PFSK-1 (cell line): ENCODE data around the gene C5AR2.

Experiments used
- POLR2AphosphoS5 ChIP-seq: IDR thresholded peaks from 2 replicates; pipeline ENCODE4 v1.6.1; 2012; ENCODE audit warnings: low read depth, mild to moderate bottlenecking, control low read depth, low read length, moderate library complexity
- TF ChIP-seq, protein P1 (sequence below), 2 experiments: IDR thresholded peaks; 2 replicates each; pipeline versions ENCODE4 v1.6.1 to v1.8.0; 2011 to 2012; ENCODE audit warnings: low read depth in 2 of 2, low read length in 2 of 2, control low read depth in 1 of 2, inconsistent platforms in 1 of 2, mild to moderate bottlenecking in 1 of 2, moderate library complexity in 1 of 2; ENCODE audit not compliant: insufficient read depth in 1 of 2

DNA sequence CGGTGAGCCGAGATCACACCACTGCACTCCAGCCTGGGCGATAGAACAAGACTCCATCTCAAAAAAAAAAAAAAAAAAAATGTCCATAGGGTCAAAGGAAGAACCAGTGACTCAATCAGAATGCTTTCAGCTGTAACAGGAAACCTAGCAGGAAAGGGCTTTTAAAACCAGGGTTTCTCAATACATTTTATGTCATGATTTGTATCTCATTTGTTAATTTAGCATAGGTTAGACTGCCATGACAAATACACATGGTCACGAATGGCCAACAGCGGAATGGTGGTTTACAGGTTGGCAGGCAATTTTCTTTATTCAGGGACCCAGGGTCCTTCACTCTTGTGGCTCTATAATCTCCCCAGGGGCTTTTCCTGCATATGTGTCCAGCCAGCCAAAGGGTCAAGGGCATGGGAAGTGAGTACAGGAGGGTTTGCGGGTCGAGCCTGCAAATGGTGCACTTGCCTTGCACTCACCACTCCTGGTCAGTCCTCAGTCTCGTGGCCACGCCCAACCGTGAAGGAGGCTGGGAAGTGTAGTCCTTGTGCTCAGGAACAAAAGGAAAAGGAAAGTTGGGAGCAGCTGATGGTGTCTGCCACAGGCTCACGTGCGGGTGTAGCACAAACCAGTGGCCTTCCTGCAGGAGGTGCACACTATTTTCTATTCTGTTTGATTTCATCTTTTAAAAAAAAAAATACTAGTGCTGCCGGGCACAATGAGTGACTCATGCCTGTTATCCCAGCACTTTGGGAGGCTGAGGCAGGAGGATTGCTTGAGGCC is 32.0 kb downstream of the C5AR2 start:
- TF ChIP-seq, protein P1, sequence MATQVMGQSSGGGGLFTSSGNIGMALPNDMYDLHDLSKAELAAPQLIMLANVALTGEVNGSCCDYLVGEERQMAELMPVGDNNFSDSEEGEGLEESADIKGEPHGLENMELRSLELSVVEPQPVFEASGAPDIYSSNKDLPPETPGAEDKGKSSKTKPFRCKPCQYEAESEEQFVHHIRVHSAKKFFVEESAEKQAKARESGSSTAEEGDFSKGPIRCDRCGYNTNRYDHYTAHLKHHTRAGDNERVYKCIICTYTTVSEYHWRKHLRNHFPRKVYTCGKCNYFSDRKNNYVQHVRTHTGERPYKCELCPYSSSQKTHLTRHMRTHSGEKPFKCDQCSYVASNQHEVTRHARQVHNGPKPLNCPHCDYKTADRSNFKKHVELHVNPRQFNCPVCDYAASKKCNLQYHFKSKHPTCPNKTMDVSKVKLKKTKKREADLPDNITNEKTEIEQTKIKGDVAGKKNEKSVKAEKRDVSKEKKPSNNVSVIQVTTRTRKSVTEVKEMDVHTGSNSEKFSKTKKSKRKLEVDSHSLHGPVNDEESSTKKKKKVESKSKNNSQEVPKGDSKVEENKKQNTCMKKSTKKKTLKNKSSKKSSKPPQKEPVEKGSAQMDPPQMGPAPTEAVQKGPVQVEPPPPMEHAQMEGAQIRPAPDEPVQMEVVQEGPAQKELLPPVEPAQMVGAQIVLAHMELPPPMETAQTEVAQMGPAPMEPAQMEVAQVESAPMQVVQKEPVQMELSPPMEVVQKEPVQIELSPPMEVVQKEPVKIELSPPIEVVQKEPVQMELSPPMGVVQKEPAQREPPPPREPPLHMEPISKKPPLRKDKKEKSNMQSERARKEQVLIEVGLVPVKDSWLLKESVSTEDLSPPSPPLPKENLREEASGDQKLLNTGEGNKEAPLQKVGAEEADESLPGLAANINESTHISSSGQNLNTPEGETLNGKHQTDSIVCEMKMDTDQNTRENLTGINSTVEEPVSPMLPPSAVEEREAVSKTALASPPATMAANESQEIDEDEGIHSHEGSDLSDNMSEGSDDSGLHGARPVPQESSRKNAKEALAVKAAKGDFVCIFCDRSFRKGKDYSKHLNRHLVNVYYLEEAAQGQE (IDR thresholded peaks at IDR 0.05; ENCODE audit: insufficient read depth in 1 of 2, low read depth in 2 of 2, low read length in 2 of 2) = no peak
- no peak for TF ChIP-seq POLR2AphosphoS5
